ENCODE results near the gene ZCCHC18. TPM values are rescaled to one million over a fixed set of nuclear protein-coding genes. Genes with fewer than 3 reads are reported as not detected.
"Not testable (repeated sequence)": the region's sequence is repeated elsewhere in the genome, so short reads cannot be mapped to it uniquely, and the experiment has no call there.

Gene ZCCHC18
- 1 to 10 TPM; 4.3 to 5.1 (median 4.9) TPM for polyA plus RNA-seq (ENCODE audit: insufficient read length in 3 of 3)
- long read RNA-seq, donor 1, partial matches to known transcripts: 0 of 1 reads
- long read RNA-seq, donor 1, other reads (novel, unspliced or antisense): 0 of 1 reads
- long read RNA-seq, donor 2, partial matches to known transcripts: 0 of 1 reads
- long read RNA-seq, donor 2, other reads (novel, unspliced or antisense): 0 of 1 reads
- long read RNA-seq, donor 3, partial matches to known transcripts: 10 of 10 reads
- long read RNA-seq, donor 3, other reads (novel, unspliced or antisense): 0 of 10 reads
- long read RNA-seq, donor 4, partial matches to known transcripts: 0 of 2 reads
- long read RNA-seq, donor 4, other reads (novel, unspliced or antisense): 0 of 2 reads
- long read RNA-seq, donor 5, partial matches to known transcripts: 0 of 5 reads
- long read RNA-seq, donor 5, other reads (novel, unspliced or antisense): 0 of 5 reads
- long read RNA-seq, donor 6, partial matches to known transcripts: 0 of 2 reads
- long read RNA-seq, donor 6, other reads (novel, unspliced or antisense): 0 of 2 reads
- long read RNA-seq, donor 7: 0 reads
- long read RNA-seq, donor 8, partial matches to known transcripts: 6 of 9 reads
- long read RNA-seq, donor 8, other reads (novel, unspliced or antisense): 0 of 9 reads
- long read RNA-seq, donor 9, partial matches to known transcripts: 0 of 3 reads
- long read RNA-seq, donor 9, other reads (novel, unspliced or antisense): 0 of 3 reads
- long read RNA-seq, donor 10: 0 reads
- long read RNA-seq, donor 11: 0 reads
- long read RNA-seq, donor 12: 0 reads
- long read RNA-seq, donor 13, partial matches to known transcripts: 0 of 4 reads
- long read RNA-seq, donor 13, other reads (novel, unspliced or antisense): 0 of 4 reads
- long read RNA-seq, donor 14, partial matches to known transcripts: 0 of 1 reads
- long read RNA-seq, donor 14, other reads (novel, unspliced or antisense): 0 of 1 reads
- long read RNA-seq, donor 15: 0 reads
- long read RNA-seq, donor 16, partial matches to known transcripts: 0 of 1 reads
- long read RNA-seq, donor 16, other reads (novel, unspliced or antisense): 0 of 1 reads

- DNase-seq (ENCODE audit: extremely low read depth in 1 of 11, low read depth in 9 of 11, low spot score in 4 of 11): peak in 9 of 11 donors; percentile 38 to 62 (median 58)
These were observed at the start of gene ZCCHC18 for GRCh38 chrX:104112326-104112951. Gene ZCCHC18, plus strand, starts transcription at chrX:104112523. Its CDS starts 1,589 bp downstream, at chrX:104114112.

- not testable (repeated sequence) for DNase-seq (ENCODE audit: extremely low read depth in 1 of 11, low read depth in 9 of 11, low spot score in 4 of 11)
These were observed 49.7 kb upstream of the ZCCHC18 start for GRCh38 chrX:104062636-104063035.

- not testable (repeated sequence) for DNase-seq (ENCODE audit: extremely low read depth in 1 of 11, low read depth in 9 of 11, low spot score in 4 of 11)
These were observed 36.4 kb upstream of the ZCCHC18 start, which contains the start of gene TMSB15C for GRCh38 chrX:104075778-104076445. Gene TMSB15C, minus strand, starts transcription at chrX:104076236.

- not testable (repeated sequence) for DNase-seq (ENCODE audit: extremely low read depth in 1 of 11, low read depth in 9 of 11, low spot score in 4 of 11)
These were observed 34.5 kb upstream of the ZCCHC18 start for GRCh38 chrX:104077854-104078253.

GRCh38 chrX:104084063-104084462 is 28.3 kb upstream of the ZCCHC18 start:
- no peak for DNase-seq (ENCODE audit: extremely low read depth in 1 of 11, low read depth in 9 of 11, low spot score in 4 of 11)

GRCh38 chrX:104084534-104085277 is 27.6 kb upstream of the ZCCHC18 start:
- DNase-seq (ENCODE audit: extremely low read depth in 1 of 11, low read depth in 9 of 11, low spot score in 4 of 11): no peak

GRCh38 chrX:104085477-104085876 is 26.8 kb upstream of the ZCCHC18 start:
- DNase-seq (ENCODE audit: extremely low read depth in 1 of 11, low read depth in 9 of 11, low spot score in 4 of 11): no peak

- no peak for DNase-seq (ENCODE audit: extremely low read depth in 1 of 11, low read depth in 9 of 11, low spot score in 4 of 11)
These were observed 26.4 kb upstream of the ZCCHC18 start for GRCh38 chrX:104085919-104086318.

- peak in 7 of 11 donors; percentile 19 to 48 (median 38) for DNase-seq (ENCODE audit: extremely low read depth in 1 of 11, low read depth in 9 of 11, low spot score in 4 of 11)
These were observed 14.0 kb upstream of the ZCCHC18 start for GRCh38 chrX:104098151-104098808.

- DNase-seq (ENCODE audit: extremely low read depth in 1 of 11, low read depth in 9 of 11, low spot score in 4 of 11): no peak
These were observed 13.4 kb upstream of the ZCCHC18 start for GRCh38 chrX:104098919-104099318.

- DNase-seq (ENCODE audit: extremely low read depth in 1 of 11, low read depth in 9 of 11, low spot score in 4 of 11): no peak
These were observed 7.6 kb upstream of the ZCCHC18 start for GRCh38 chrX:104104676-104105075.

GRCh38 chrX:104105330-104106262 is 6.7 kb upstream of the ZCCHC18 start:
- DNase-seq (ENCODE audit: extremely low read depth in 1 of 11, low read depth in 9 of 11, low spot score in 4 of 11): no peak

GRCh38 chrX:104108955-104109354 is 3.4 kb upstream of the ZCCHC18 start:
- no peak for DNase-seq (ENCODE audit: extremely low read depth in 1 of 11, low read depth in 9 of 11, low spot score in 4 of 11)

- not testable (repeated sequence) for DNase-seq (ENCODE audit: extremely low read depth in 1 of 11, low read depth in 9 of 11, low spot score in 4 of 11)
These were observed 1.7 kb upstream of the ZCCHC18 start for GRCh38 chrX:104110491-104111240.

- DNase-seq (ENCODE audit: extremely low read depth in 1 of 11, low read depth in 9 of 11, low spot score in 4 of 11): peak in 7 of 11 donors; percentile 22 to 57 (median 50)
These were observed 1.1 kb downstream of the ZCCHC18 start for GRCh38 chrX:104113222-104113965.
